ENCODE data around the gene HYCC1. TPM values are rescaled to one million over a fixed set of nuclear protein-coding genes. Genes with fewer than 3 reads are reported as not detected.

Gene HYCC1
- total RNA-seq, 2 experiments from 2014 or later = 12.4 to 13.1 TPM

DNA sequence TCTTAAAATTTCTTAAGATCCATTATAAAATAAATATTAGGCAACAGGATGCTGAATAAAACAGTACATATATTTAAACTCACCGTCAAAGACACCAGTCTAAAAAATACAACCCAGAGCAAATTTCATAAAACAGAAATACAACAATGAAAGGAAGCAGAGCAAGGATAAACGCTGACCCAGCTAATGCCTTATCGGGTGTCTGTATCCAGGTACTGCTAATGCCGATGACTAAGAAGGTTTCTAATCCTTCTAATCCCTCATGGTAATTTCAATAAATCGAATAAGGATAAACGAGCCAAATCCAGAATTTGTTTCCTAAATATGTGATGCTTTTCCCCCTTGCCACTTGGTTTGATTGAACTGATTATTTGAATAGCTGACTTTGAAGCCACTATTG, 1.7 kb downstream of the HYCC1 start:
- ATAC-seq (ENCODE audit: poor library complexity) = no peak
- ChIA-PET CTCF (interaction anchor here (0.7 to 1.1 kb wide), 4 partner anchors 12 to 157 kb away, joined by 3 to 6 read pairs (median 3); no protein-coding TSS in a partner anchor), POLR2A (interaction anchor here (1.0 to 1.7 kb wide), 6 partner anchors 9 to 287 kb away, joined by 3 to 4 read pairs (median 3); partner anchors contain the start of genes KLHL7 and MALSU1)
- Histone ChIP-seq H3K4me1 (ENCODE audit: insufficient read depth, low read length) (peaks cover 19% of the 10 kb centered on the region), H3K27ac (ENCODE audit: low read depth in 1 of 2, low read length in 2 of 2) (no peak overlapping the region), H3K27me3 (ENCODE audit: control insufficient read depth in 1 of 2, insufficient read depth in 2 of 2, low read length in 2 of 2) (no peaks in the 10 kb centered on the region), H3K9me3 (ENCODE audit: control insufficient read depth in 1 of 2, insufficient read depth in 1 of 2, low read length in 2 of 2) (no peaks in the 10 kb centered on the region), H3K36me3 (ENCODE audit: insufficient read depth, low read length) (no peaks in the 10 kb centered on the region), H3K4me3 (ENCODE audit: low read length) (no peak overlapping the region)
- no peak for DNase-seq
- Mint-ChIP-seq H3K9me3 (no peaks in the 10 kb centered on the region), H3K27ac (no peak overlapping the region), H3K4me3 (no peak overlapping the region), H3K36me3 (ENCODE audit: low read depth) (peaks cover 5% of the 10 kb centered on the region), H3K27me3 (no peaks in the 10 kb centered on the region), H3K4me1 (ENCODE audit: low read depth) (peaks cover 24% of the 10 kb centered on the region)
- TF ChIP-seq, protein P1, sequence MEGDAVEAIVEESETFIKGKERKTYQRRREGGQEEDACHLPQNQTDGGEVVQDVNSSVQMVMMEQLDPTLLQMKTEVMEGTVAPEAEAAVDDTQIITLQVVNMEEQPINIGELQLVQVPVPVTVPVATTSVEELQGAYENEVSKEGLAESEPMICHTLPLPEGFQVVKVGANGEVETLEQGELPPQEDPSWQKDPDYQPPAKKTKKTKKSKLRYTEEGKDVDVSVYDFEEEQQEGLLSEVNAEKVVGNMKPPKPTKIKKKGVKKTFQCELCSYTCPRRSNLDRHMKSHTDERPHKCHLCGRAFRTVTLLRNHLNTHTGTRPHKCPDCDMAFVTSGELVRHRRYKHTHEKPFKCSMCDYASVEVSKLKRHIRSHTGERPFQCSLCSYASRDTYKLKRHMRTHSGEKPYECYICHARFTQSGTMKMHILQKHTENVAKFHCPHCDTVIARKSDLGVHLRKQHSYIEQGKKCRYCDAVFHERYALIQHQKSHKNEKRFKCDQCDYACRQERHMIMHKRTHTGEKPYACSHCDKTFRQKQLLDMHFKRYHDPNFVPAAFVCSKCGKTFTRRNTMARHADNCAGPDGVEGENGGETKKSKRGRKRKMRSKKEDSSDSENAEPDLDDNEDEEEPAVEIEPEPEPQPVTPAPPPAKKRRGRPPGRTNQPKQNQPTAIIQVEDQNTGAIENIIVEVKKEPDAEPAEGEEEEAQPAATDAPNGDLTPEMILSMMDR (IDR thresholded peaks at IDR 0.05) = no peak
- intact Hi-C loops (cut with DNase I, micrococcal nuclease) = loop anchor here (2.0 to 10.0 kb wide), 9 partner anchors 95 to 1587 kb away; partner anchors contain the start of genes TOMM7 (in 2 of the 2), CCDC126 (in 1 of the 2), IGF2BP3 (in 1 of the 2) and KLHL7 (in 1 of the 2)

DNA sequence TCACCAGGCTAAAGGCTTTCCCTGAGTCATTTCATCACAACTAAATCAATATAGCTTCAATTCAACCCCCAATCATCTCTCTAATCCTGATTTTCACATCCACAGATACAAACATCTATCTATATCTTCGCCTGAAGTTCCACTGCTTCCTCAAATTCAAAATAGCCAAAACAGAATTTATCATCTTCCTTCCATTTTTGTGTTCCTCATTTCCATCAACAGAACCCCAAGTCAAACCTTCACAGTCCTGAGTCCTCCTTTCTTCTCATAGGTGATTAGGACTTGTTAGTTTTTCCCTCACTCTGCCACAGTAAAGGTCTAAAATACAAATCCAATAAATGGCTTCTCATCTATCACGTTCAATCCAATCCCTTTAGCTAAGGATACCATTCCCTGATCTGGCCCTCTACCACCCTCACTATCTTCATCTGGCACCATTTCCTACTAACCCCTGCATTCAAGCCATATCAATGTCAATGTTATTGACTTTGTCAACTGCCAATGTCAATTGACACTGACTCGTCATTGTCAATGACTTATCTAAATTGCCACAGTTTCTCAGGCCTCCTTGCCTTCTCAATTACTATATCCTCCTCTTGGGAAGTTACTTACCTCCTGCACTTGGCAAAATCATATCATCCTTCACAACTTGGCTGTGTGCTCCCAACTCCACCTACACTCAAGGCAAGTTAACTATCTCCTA, 2.6 kb downstream of the HYCC1 start:
- H3K27ac Mint-ChIP-seq = no peak overlapping the region
- TF ChIP-seq, protein P1 (IDR thresholded peaks at IDR 0.05) = no peak
- no peaks in the 10 kb centered on the region for H3K27me3 Mint-ChIP-seq
- no peak overlapping the region for H3K4me3 Mint-ChIP-seq
- no peak for ATAC-seq (ENCODE audit: poor library complexity)
- ChIA-PET CTCF (interaction anchor here (1.1 kb wide), 1 partner anchor 156 kb away, joined by 3 read pairs; no protein-coding TSS in a partner anchor), POLR2A (interaction anchor here (0.6 to 1.2 kb wide), 3 partner anchors 8 to 74 kb away, joined by 3 read pairs; no protein-coding TSS in a partner anchor)
- Histone ChIP-seq H3K27me3 (ENCODE audit: control insufficient read depth in 1 of 2, insufficient read depth in 2 of 2, low read length in 2 of 2) (no peaks in the 10 kb centered on the region), H3K27ac (ENCODE audit: low read depth in 1 of 2, low read length in 2 of 2) (no peak overlapping the region), H3K9me3 (ENCODE audit: control insufficient read depth in 1 of 2, insufficient read depth in 1 of 2, low read length in 2 of 2) (no peaks in the 10 kb centered on the region), H3K4me1 (ENCODE audit: insufficient read depth, low read length) (peaks cover 14% of the 10 kb centered on the region), H3K4me3 (ENCODE audit: low read length) (no peak overlapping the region), H3K36me3 (ENCODE audit: insufficient read depth, low read length) (no peaks in the 10 kb centered on the region)
- intact Hi-C loops (cut with DNase I, micrococcal nuclease) = loop anchor here (5.0 to 10.0 kb wide), 7 partner anchors 96 to 1587 kb away; partner anchors contain the start of genes CCDC126 (in 1 of the 2), IGF2BP3 (in 1 of the 2), KLHL7 (in 1 of the 2) and PALS2 (in 1 of the 2)
- peaks cover 5% of the 10 kb centered on the region for H3K36me3 Mint-ChIP-seq (ENCODE audit: low read depth)
- DNase-seq = no peak
- H3K4me1 Mint-ChIP-seq (ENCODE audit: low read depth) = peaks cover 15% of the 10 kb centered on the region
- no peaks in the 10 kb centered on the region for H3K9me3 Mint-ChIP-seq

GRCh38 chr7:23009303-23009702, 4.6 kb downstream of the HYCC1 start:
- Mint-ChIP-seq H3K36me3 (ENCODE audit: low read depth) (peaks cover 5% of the 10 kb centered on the region), H3K9me3 (no peaks in the 10 kb centered on the region), H3K27me3 (no peaks in the 10 kb centered on the region), H3K27ac (no peak overlapping the region), H3K4me3 (no peak overlapping the region), H3K4me1 (ENCODE audit: low read depth) (peaks cover 15% of the 10 kb centered on the region)
- H3K36me3 ChIP-seq (ENCODE audit: insufficient read depth, low read length) = no peaks in the 10 kb centered on the region
- peaks cover 9% of the 10 kb centered on the region for H3K4me1 ChIP-seq (ENCODE audit: insufficient read depth, low read length)
- intact Hi-C loops (cut with DNase I, micrococcal nuclease) = no loop called here
- H3K4me3 ChIP-seq (ENCODE audit: low read length) = no peak overlapping the region
- TF ChIP-seq, protein P1 (IDR thresholded peaks at IDR 0.05) = no peak
- H3K27ac ChIP-seq (ENCODE audit: low read depth in 1 of 2, low read length in 2 of 2) = no peak overlapping the region
- no peaks in the 10 kb centered on the region for H3K27me3 ChIP-seq (ENCODE audit: control insufficient read depth in 1 of 2, insufficient read depth in 2 of 2, low read length in 2 of 2)
- DNase-seq = no peak
- CTCF ChIA-PET = no interaction called here
- POLR2A ChIA-PET = no interaction called here
- ATAC-seq (ENCODE audit: poor library complexity) = no peak
- H3K9me3 ChIP-seq (ENCODE audit: control insufficient read depth in 1 of 2, insufficient read depth in 1 of 2, low read length in 2 of 2) = no peaks in the 10 kb centered on the region
